ENCODE data around the gene DYRK3.

GRCh38 chr1:206691604-206692003 lies 56.3 kb downstream of the DYRK3 start:
- TF ChIP-seq, protein P1, sequence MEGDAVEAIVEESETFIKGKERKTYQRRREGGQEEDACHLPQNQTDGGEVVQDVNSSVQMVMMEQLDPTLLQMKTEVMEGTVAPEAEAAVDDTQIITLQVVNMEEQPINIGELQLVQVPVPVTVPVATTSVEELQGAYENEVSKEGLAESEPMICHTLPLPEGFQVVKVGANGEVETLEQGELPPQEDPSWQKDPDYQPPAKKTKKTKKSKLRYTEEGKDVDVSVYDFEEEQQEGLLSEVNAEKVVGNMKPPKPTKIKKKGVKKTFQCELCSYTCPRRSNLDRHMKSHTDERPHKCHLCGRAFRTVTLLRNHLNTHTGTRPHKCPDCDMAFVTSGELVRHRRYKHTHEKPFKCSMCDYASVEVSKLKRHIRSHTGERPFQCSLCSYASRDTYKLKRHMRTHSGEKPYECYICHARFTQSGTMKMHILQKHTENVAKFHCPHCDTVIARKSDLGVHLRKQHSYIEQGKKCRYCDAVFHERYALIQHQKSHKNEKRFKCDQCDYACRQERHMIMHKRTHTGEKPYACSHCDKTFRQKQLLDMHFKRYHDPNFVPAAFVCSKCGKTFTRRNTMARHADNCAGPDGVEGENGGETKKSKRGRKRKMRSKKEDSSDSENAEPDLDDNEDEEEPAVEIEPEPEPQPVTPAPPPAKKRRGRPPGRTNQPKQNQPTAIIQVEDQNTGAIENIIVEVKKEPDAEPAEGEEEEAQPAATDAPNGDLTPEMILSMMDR (conservative IDR thresholded peaks at IDR 0.05; ENCODE audit: low read length): no peak
- TF ChIP-seq EZH2phosphoT487 (IDR thresholded peaks at IDR 0.05; ENCODE audit: borderline replicate concordance, low read depth, low read length): no peak

Data from OCI-LY7 (cell line).